CD4-positive, alpha-beta T cell treated with Interleukin-6 for 4 hours (primary cell): ENCODE data around the gene SYCP1.
A peak's percentile ranks its signal among the peaks of the same experiment; 100 is the strongest.
"Not testable (repeated sequence)": the region's sequence is repeated elsewhere in the genome, so short reads cannot be mapped to it uniquely, and the experiment has no call there.

Source experiments
- DNase-seq: peaks from one replicate; pipeline ENCODE4 v3.0.0-alpha.2; 2020; ENCODE audit warnings: mixed read lengths

SYCP1 gene

DNA sequence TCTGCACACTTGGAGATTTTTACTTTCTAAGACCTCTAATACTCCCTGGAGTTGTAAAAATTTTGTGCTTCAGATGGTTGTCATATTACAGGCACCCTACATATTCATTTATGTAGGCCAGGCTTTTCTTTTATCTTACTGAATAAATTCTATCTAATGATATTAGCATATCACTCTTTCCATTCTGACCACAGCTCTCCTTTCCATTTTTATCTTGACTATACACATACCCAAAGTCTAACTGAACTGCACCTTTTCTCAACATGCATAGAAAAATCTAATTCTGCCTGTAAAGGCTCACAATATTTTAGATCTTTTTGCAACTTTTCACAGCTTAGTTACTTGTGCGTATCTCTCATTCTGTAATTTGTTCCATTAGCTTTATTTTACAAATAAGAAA lies 122.2 kb downstream of the SYCP1 start:
- DNase-seq = no peak

DNA sequence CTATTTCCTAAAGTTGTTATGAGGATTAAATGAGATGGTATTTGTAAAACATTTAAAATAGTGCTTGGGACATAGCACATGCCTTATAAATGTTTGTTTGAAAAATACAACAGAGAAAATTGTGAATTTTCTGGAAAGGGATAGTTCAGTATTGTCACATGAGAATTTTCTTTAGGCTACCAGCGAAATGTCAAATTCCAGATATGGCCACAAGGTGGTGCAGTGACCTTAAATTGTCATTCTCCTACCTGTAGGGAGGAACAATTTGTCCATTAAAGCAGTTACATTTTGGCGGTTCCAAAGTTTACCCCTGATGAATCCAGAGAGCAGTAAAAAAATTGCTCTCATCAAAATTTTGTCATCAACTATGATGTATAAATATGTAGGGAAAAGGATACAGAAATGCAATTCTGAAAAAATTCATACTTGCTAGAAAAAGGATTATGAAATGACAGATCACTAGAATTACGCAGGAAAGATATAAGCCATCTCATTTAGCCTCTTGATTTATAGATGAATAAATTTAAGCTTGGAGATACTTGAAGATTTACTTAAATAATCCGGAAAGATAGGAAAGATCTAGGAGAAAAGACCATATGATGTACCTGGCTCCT lies 124.7 kb downstream of the SYCP1 start:
- peak; percentile 79 for DNase-seq

DNA sequence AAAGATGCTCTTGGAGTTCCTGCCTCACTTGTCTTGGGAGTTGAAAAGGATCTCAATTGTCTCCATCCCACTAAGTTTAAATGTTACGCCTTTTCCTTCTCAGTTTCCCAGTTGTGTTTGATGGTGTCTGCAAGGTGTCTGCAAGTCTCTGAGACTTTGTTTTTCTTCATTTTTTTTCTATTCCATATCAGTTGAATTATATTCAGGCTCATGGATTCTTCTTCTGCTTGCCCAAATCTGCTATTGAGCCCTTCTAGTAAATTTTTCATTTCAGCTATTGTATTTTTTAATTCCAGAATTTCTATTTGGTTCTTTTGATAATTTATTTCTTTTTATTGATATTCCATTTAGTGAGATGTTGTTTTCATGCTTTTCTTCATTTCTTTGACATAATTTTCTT lies 127.6 kb downstream of the SYCP1 start:
- no peak for DNase-seq

DNA sequence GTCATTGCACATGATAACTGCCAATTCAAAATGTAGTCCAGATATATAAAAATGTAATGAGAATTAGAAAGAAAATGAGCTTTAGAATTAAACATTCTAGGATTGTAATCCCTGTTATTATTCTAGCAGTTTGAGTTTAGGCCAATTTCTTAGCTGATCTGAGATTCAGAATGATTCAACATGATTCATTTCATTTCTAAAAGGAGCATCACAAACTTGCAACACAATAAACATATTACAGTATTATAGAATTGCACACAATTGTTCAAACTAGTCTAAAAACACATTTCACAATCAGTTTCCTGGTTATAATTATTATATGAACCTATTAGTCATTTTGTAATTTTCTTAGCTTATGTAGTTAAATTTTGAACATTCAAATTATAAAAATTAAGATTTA lies 131.6 kb downstream of the SYCP1 start:
- DNase-seq = no peak

DNA sequence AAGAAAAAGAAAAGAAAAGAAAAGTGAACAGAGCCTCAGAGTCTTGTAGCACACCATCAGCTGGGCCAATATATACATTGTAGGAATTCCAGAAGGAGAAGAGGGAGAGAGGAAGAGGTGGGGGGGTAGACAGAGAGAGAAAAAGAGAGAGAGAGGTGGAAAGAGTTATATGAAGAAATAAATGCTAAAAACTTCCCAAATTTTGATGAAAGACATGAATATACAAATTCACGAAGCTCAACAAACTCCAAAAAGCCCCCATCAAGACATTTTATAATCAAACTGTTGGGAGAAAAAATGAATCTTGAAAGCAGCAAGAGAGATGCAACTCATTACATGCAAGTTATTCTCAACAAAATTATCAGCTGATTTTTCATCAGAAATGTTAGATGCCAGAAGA lies 133.4 kb downstream of the SYCP1 start:
- no peak for DNase-seq

DNA sequence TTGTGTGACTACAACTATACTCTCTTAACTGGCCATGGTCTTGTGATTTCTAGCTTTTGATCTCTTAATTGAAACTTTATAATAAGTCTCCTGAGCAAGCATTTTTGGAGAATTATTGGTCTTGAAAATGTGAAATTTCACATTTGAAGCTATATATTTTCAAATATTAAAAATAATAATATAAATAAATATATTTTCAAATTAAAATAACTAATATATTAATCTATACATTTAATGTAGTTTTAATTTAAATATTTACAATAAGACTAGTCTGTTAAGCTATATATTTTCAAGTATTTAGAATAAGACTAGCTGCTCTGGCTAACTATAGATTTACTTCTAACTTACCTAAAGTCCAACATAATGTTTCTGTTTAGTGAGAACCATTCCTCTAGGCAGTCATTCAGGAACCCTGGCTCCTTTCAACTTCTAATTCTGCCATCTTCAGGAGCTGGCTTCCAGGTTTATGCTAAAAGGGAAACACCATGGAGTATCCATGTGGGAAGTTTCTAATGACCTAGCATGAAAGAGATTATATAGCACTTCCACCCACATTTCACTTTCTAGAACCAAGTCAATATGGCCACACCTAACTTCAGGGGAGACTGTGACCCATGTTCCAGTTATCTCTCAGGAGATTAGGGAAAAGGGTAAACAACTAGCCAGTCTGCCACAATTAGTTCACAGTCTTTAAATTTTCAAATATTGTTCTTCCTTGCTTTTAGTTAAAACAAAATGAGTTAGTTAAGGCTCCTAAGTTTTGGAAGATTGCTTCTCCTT lies 143.0 kb downstream of the SYCP1 start:
- DNase-seq = no peak

DNA sequence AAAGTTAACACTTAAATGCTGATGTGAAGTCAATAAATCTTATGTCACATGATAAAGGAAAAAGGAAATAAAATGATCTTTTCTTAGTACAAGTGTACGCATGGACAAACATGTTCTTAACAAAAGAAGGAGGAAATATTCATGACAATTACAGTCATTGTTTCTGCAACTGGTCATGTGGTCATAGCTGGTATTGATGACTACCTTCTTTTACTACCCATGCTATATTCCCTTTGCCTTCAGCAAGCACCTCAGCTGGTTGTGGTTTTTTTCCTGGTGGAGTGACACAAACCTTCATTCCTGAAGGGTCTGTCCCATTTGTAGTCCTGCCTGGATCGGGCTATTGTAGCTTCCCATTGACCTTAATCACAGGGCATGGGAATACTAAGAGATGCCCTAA lies 151.5 kb downstream of the SYCP1 start:
- no peak for DNase-seq

DNA sequence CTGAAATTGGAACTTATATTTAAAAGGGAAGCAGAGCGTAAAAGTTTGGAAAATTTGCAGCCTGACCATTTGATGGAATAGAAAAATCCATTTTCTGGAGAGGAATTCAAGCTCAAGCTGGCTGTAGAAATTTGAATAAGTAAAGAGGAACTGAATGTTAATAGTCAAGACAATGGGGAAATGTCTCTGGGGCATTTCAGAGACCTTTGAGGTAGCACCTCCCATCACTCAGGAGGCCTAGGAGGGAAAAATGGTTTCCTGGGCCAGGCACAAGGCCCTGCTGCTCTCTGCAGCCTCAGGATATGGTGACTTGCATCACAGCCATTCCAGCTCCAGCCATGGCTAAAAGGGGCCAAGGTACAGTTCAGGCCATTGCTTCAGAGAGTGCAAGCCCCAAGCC lies 157.3 kb downstream of the SYCP1 start:
- DNase-seq = no peak

DNA sequence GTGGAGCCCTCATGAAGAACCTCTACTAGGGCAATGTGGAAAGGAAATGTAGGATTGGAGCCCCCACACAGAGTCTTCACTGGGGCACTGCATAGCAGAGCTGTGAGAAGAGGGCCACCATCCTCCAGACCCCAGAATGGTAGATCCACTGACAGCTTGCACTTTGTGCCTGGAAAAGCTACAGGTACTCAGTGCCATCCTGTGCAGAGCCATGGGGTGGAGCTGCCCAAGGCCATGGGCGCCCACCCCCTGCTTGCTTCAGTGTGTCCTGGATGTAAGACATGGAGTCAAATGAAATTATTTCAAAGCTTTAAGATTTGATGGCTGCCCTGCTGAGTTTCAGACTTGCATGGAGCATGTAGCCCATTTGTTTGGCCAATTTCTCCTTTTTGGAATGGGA lies 157.8 kb downstream of the SYCP1 start:
- DNase-seq = no peak

DNA sequence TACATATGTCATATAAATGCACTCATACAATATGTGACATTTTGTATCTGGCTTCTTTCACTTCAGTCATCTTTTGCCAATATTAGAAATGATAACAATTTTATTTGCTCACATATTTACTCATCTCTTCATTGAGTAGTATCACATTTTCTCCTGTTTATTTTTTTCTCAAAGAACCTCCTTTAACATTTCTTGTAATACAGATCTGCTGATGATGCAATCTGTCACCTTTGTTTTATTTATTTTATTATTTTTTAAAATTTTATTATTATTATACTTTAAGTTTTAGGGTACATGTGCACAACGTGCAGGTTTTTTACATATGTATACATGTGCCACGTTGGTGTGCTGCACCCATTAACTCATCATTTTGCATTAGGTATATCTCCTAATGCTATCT lies 159.1 kb downstream of the SYCP1 start:
- DNase-seq = no peak

DNA sequence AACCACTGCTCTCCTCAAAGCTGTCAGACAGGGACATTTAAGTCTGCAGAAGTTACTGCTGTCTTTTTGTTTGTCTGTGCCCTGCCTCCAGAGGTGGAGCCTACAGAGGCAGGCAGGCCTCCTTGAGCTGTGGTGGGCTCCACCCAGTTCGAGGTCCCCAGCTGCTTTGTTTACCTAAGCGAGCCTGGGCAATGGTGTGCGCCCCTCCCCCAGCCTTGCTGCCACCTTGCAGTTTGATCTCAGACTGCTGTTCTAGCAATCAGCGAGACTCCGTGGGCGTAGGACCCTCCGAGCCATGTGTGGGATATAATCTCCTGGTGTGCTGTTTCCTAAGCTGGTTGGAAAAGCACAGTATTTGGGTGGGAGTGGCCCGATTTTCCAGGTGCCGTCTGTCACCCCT lies 164.9 kb downstream of the SYCP1 start:
- not testable (repeated sequence) for DNase-seq

DNA sequence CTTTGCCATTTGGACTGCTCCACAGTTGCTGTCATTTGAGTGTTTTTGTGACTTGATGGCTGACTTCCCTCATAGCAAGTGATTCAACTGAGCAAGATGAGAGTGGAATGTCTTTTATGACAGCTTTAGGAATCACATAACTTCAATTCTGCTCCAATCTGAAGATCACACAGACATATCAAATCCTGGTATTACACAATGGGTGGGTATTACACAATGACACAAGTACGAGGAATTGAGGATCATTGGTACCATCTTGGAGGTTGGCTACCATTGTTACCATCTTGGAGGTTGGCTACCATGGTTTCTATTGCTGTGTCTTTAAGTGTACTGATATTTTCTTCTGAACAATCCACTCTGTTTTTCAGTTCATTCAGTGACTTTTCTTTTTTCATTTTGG lies 166.5 kb downstream of the SYCP1 start:
- DNase-seq = no peak

DNA sequence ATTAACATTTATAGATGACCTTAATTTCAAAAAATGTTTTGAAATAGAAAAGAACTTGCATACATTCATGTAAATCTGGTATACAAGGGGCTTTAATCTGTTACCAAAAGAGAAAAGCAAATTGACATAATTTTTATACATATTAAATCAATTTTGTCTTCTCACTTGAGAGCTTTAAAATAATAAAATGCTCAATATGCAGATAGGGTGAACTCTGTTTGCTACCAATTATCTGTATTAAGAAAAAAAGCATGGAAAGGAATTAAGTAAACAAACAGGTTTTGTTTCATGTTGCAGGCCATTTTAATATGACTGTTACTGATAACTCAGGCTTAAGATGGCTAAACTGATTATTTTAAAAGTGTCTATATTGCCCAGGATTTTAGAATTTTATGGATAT lies 168.9 kb downstream of the SYCP1 start:
- no peak for DNase-seq

DNA sequence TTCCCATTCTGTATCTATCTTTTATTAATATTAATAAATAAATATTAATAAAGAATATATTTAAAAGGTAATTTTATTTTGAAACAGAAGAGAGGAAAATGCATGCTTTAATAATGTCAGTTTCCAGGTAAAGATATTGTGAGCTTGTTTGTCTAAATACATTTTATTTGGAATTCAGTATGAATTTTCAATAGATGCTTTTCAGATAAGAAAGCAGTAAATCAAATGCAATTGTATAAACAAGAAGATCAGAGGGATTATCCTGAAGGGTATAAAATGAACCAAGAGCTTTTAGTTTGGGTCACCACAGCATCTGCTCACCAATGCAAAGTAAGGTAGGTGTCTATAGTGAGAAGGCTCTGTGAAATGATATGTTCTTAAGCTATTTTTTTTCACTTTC lies 174.9 kb downstream of the SYCP1 start, which contains the start of gene TSHB:
TSHB (plus strand) TSS at position 301 of the 400 bp plus-strand sequence. CDS start 3,537 bp downstream, outside the sequence.
- DNase-seq = no peak

DNA sequence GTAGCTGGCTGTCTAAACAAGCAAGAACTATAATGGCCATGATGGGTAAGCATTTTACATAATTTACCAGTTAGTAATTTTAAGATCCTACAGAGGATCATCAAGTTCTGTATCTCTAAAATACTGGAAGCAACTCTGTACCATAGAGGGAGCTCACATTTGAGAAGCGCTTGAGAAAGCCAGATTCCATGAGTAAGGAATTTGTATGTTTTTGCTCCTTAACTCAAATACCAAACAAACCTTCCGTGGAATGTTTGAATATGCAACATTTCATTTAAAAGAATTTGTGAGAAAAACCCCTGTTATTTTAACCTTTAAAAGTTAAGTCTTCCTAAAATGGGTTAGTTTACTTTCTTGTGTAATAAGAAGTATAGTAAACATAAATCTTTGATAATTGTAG lies 176.9 kb downstream of the SYCP1 start:
- no peak for DNase-seq

DNA sequence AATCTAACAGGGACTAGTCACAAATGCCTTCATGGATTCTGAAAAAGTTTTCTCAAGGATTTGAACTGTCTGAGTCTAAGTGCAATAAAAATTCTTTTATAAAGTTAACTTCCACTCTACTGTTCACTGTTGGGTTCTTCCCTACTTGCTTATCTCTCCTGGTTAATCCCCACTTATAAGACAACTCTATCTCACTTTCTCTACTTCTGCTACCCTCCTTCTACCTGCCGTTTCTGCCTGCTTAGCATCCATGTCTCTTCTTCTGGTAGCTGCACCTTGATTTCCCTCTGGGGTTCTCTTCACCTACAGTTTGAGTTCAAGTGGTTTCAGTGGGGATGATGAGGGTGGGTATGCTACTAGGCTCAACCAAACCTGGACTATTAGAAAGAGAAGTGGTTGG lies 181.0 kb downstream of the SYCP1 start:
- no peak for DNase-seq

DNA sequence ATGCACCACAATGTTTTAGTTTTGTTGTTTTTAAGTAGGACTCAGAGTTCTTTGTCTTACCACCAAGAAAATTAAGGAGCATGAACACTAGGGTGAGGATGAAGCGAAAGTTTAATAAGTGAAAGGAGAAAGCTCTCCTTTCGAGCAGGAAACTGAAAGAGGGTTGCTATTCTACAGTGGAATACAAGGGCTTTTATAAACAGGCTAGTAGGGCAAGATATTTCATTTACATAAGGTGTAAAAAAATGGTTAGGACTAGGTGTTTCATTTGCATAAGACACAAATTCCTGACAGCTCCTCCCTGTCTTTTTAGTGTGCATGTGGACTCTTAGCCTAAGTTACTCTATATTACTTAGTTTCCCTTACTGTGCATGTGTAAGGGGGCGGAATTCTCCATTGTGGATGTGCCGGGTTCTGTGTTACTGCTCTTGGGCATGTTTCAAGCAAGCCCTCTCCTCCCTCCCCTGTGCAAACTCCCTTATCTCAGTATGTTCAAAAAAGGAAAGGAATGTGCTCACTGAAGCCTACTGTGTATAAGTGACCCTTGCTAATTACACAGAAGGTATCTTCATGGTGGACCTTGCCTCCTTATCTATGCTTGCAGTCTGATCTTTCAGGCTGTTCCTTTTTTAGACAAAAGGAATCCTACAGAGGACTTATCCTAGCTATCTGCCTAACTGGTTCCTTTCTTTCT lies 182.3 kb downstream of the SYCP1 start:
- no peak for DNase-seq

DNA sequence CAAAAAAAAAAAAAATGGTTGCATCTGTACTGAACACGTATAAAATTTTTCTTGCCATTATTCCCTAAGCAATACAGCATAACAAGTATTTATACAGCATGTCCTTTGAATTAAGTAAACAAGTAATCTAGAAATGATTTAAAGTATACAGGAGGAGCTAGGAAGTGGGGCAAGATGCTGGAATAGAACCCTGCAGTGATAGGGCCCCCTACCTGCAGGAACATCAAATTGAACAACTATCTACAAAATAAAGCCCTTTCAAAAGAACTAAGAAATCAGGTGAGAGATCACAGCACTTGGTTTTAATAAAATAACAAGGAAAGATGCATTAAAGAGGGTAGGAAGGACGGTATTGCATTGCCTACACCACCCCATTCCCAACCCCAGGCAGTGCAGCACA lies 185.8 kb downstream of the SYCP1 start:
- no peak for DNase-seq

DNA sequence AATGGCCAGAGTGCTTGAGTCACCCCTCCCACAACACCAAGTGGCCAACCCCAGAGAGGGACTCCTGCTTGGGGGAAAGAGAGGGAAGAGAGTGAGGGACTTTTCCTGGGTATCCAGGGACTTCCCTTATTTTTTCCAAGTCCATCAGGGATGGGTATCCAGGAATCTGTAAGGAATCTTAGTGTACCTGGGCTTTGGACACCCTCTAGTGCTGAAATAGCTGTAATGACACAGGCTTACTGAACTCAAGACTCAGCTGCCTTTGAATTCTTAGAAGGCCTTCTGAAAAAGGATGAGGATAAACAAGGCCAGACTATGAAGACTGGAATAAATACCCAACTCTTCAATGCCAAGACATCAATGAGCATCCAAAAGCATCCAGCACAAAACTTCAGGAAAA lies 187.0 kb downstream of the SYCP1 start:
- no peak for DNase-seq
